Measurements from ENCODE around the gene RTL10.

The RTL10 gene

GRCh38 chr22:19854778-19855503, at the start of gene RTL10, which contains the start of gene GNB1L:
Gene RTL10, minus strand, starts transcription at chr22:19854874. Its CDS starts 2,613 bp downstream, at chr22:19852261.
Gene GNB1L, minus strand, starts transcription at chr22:19854874. Its CDS starts 33,519 bp downstream, at chr22:19821355.
- peak; percentile 94 for DNase-seq (ENCODE audit: insufficient read length, low spot score)
- peak; percentile 99 for FAIRE-seq

- no peak for FAIRE-seq
- no peak for DNase-seq (ENCODE audit: insufficient read length, low spot score)
Measured at GRCh38 chr22:19904174-19904856, 49.6 kb upstream of the RTL10 start.

- FAIRE-seq (no peak), DNase-seq (ENCODE audit: insufficient read length, low spot score) (no peak)
Measured at GRCh38 chr22:19903513-19903912, 48.8 kb upstream of the RTL10 start.

- no peak for DNase-seq (ENCODE audit: insufficient read length, low spot score)
- no peak for FAIRE-seq
Measured at GRCh38 chr22:19903031-19903430, 48.4 kb upstream of the RTL10 start.

- DNase-seq (ENCODE audit: insufficient read length, low spot score) (no peak), FAIRE-seq (no peak)
Measured at GRCh38 chr22:19902245-19902715, 47.6 kb upstream of the RTL10 start.

GRCh38 chr22:19901577-19902244, 47.0 kb upstream of the RTL10 start:
- FAIRE-seq (no peak), DNase-seq (ENCODE audit: insufficient read length, low spot score) (no peak)

- no peak for DNase-seq (ENCODE audit: insufficient read length, low spot score)
- no peak for FAIRE-seq
Measured at GRCh38 chr22:19900707-19901436, 46.2 kb upstream of the RTL10 start.

- DNase-seq (ENCODE audit: insufficient read length, low spot score) (no peak), FAIRE-seq (no peak)
Measured at GRCh38 chr22:19898831-19899567, 44.3 kb upstream of the RTL10 start.

GRCh38 chr22:19898145-19898544, 43.5 kb upstream of the RTL10 start:
- no peak for FAIRE-seq

GRCh38 chr22:19897726-19898125, 43.1 kb upstream of the RTL10 start:
- no peak for FAIRE-seq
- DNase-seq (ENCODE audit: insufficient read length, low spot score): no peak

More at GRCh38 chr22:19898145-19898544, 43.5 kb upstream of the RTL10 start:
- no peak for DNase-seq (ENCODE audit: insufficient read length, low spot score)

GRCh38 chr22:19896665-19897355, 42.1 kb upstream of the RTL10 start:
- FAIRE-seq (no peak), DNase-seq (ENCODE audit: insufficient read length, low spot score) (no peak)

GRCh38 chr22:19895160-19895849, 40.6 kb upstream of the RTL10 start:
- FAIRE-seq: no peak
- DNase-seq (ENCODE audit: insufficient read length, low spot score): no peak

GRCh38 chr22:19893363-19893762, 38.7 kb upstream of the RTL10 start:
- FAIRE-seq (no peak), DNase-seq (ENCODE audit: insufficient read length, low spot score) (no peak)

GRCh38 chr22:19892925-19893324, 38.3 kb upstream of the RTL10 start:
- FAIRE-seq (no peak), DNase-seq (ENCODE audit: insufficient read length, low spot score) (no peak)

GRCh38 chr22:19892257-19892879, 37.7 kb upstream of the RTL10 start:
- DNase-seq (ENCODE audit: insufficient read length, low spot score) (peak; percentile 57), FAIRE-seq (peak; percentile 69)

- FAIRE-seq: peak; percentile 72
- peak; percentile 84 for DNase-seq (ENCODE audit: insufficient read length, low spot score)
Measured at GRCh38 chr22:19891317-19892256, 36.9 kb upstream of the RTL10 start.

Data from HTR-8/SVneo (cell line).